WERI-Rb-1 (cell line): ENCODE measurements around the gene CITED2.
"Not testable (repeated sequence)": the region's sequence is repeated elsewhere in the genome, so short reads cannot be mapped to it uniquely, and the experiment has no call there.

Experiments
- DNase-seq: peaks from one replicate; pipeline ENCODE4 v3.0.0-alpha.2; 2020
- H3K27ac ChIP-seq: fragments of 250-450 bp; sonication (Bioruptor Pico); 2 replicates; pipeline ENCODE4 v1.5.1; 2020; ENCODE audit warnings: mild to moderate bottlenecking, moderate library complexity
- H3K27me3 ChIP-seq: fragments of 250-450 bp; sonication (Bioruptor Pico); 2 replicates; pipeline ENCODE4 v1.5.1; 2021; ENCODE audit warnings: mild to moderate bottlenecking, low read depth, moderate library complexity; ENCODE audit not compliant: insufficient read depth, severe bottlenecking
- H3K36me3 ChIP-seq: fragments of 250-450 bp; sonication (Bioruptor Pico); 2 replicates; pipeline ENCODE4 v1.5.1; 2020; ENCODE audit warnings: mild to moderate bottlenecking, moderate library complexity
- H3K4me3 ChIP-seq: 2 replicates; pipeline ENCODE4 v1.5.1; 2011; ENCODE audit warnings: low read depth, mild to moderate bottlenecking, control low read depth, low read length
- H3K9me3 ChIP-seq: fragments of 250-450 bp; sonication (Bioruptor Pico); 2 replicates; pipeline ENCODE4 v1.5.1; 2021; ENCODE audit warnings: mild to moderate bottlenecking, moderate library complexity; ENCODE audit not compliant: severe bottlenecking
- TF ChIP-seq, protein P1 (sequence below): IDR thresholded peaks from 2 replicates; pipeline ENCODE4 v1.5.1; 2011; ENCODE audit warnings: low read depth, mild to moderate bottlenecking, control low read depth, inconsistent platforms, low read length

Gene CITED2

DNA sequence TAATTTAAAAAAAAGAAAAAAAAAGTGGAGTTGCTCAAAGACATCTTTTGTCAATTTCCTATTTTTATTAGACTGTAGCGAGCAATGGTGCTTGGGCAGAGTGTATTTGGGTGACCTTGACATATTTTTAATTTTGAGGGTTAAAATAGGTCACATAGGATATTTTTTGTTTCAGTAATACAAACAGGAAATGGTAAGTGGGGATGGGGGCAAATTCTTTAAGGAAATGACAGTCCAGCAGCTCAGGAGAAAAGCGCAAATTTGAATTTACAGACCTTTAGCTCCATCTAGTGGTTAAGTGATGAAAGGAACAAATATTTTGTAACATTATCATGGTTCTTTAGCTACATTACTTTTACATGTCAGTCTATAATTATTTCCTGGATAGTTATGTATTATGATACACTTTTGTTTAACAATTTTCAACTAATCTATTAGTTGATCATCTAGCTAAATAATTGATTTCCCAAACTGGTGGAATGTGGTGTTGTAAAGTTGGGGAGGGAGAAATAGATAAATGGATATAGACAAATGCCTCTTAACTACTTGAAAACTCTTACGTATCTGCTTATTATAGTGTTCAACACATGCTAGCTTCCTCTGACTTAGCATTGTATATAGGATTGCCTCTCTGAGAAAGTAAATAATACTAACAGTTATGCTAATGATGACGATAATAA lies 10.0 kb downstream of the CITED2 start:
- Histone ChIP-seq H3K27me3 (no peaks in the 10 kb centered on the region), H3K4me3 (no peak overlapping the region), H3K9me3 (no peaks in the 10 kb centered on the region), H3K27ac (no peak overlapping the region), H3K36me3 (no peaks in the 10 kb centered on the region)
- TF ChIP-seq, protein P1, sequence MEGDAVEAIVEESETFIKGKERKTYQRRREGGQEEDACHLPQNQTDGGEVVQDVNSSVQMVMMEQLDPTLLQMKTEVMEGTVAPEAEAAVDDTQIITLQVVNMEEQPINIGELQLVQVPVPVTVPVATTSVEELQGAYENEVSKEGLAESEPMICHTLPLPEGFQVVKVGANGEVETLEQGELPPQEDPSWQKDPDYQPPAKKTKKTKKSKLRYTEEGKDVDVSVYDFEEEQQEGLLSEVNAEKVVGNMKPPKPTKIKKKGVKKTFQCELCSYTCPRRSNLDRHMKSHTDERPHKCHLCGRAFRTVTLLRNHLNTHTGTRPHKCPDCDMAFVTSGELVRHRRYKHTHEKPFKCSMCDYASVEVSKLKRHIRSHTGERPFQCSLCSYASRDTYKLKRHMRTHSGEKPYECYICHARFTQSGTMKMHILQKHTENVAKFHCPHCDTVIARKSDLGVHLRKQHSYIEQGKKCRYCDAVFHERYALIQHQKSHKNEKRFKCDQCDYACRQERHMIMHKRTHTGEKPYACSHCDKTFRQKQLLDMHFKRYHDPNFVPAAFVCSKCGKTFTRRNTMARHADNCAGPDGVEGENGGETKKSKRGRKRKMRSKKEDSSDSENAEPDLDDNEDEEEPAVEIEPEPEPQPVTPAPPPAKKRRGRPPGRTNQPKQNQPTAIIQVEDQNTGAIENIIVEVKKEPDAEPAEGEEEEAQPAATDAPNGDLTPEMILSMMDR = no peak
- DNase-seq = no peak

DNA sequence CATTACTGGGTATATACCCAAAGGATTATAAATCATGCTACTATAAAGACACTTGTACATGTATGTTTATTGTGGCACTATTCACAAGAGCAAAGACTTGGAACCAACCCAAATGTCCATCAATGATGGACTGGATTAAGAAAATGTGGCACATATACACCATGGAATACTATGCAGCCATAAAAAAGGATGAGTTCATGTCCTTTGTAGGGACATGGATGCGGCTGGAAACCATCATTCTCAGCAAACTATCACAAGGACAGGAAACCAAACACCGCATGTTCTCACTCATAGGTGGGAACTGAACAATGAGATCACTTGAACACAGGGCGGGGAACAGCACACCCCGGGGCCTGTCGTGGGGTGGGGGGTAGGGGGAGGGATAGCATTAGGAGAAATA lies 10.7 kb downstream of the CITED2 start:
- H3K4me3 ChIP-seq, H3K27me3 ChIP-seq, H3K36me3 ChIP-seq, DNase-seq, H3K9me3 ChIP-seq, H3K27ac ChIP-seq: not testable (repeated sequence)

DNA sequence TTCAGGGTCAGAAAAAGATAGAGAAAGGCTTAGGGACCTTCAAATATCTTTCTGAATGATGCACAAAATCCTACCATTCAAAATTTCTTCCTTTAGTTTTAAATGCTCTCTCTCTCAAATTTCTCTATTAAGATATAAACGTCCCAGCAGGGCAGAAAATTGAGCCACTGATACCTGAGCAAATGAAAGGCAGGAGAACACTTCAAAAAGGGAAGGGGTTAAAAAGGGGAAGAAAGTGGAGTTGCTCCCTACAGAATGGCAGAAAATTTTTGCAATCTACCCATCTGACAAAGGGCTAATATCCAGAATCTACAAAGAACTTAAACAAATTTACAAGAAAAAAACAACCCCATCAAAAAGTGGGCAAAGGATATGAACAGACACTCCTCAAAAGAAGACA lies 11.3 kb downstream of the CITED2 start:
- H3K27ac ChIP-seq, DNase-seq, H3K4me3 ChIP-seq, H3K36me3 ChIP-seq, H3K9me3 ChIP-seq, H3K27me3 ChIP-seq: not testable (repeated sequence)

DNA sequence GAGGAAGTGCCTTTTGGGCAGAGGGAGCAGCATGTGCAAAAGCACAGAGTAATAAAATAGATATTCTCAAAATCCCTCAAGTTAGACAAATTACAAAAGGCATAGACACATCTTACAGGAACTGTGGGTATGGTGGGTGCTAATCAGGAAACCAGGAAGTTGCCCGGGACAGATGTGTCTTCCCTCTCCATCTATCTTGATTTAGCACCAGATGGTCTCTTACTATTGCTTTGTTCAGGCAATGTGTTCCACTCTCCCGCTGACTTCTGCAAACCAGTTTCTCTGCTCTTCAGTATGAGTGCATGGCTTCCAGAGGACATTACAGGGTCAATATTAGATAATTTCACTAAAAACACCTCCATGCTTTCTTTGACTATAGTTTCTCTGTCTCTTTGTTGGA lies 13.2 kb downstream of the CITED2 start:
- DNase-seq = no peak
- no peaks in the 10 kb centered on the region for H3K27me3 ChIP-seq
- no peak overlapping the region for H3K4me3 ChIP-seq
- no peaks in the 10 kb centered on the region for H3K9me3 ChIP-seq
- TF ChIP-seq, protein P1 = no peak
- H3K36me3 ChIP-seq = no peaks in the 10 kb centered on the region
- H3K27ac ChIP-seq = no peak overlapping the region

DNA sequence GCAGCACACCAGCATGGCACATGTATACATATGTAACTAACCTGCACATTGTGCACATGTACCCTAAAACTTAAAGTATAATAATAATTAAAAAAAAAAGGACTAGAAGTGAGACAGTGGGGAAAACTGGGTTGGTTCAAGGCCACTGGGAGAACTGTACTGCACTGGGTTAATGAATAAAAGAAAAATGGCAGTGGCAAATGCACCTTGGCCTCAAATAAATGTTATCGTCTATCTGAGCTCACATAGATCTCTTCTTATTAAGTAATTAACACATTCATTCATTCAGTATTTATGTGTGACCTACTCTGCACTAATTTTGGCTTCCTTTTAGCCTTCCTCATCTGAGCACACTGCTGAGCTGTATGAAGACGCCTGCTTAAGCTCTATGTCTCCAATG lies 17.5 kb downstream of the CITED2 start:
- DNase-seq = no peak
- H3K36me3 ChIP-seq = no peaks in the 10 kb centered on the region
- no peaks in the 10 kb centered on the region for H3K9me3 ChIP-seq
- H3K27ac ChIP-seq = no peak overlapping the region
- TF ChIP-seq, protein P1 = no peak
- no peak overlapping the region for H3K4me3 ChIP-seq
- H3K27me3 ChIP-seq = no peaks in the 10 kb centered on the region

DNA sequence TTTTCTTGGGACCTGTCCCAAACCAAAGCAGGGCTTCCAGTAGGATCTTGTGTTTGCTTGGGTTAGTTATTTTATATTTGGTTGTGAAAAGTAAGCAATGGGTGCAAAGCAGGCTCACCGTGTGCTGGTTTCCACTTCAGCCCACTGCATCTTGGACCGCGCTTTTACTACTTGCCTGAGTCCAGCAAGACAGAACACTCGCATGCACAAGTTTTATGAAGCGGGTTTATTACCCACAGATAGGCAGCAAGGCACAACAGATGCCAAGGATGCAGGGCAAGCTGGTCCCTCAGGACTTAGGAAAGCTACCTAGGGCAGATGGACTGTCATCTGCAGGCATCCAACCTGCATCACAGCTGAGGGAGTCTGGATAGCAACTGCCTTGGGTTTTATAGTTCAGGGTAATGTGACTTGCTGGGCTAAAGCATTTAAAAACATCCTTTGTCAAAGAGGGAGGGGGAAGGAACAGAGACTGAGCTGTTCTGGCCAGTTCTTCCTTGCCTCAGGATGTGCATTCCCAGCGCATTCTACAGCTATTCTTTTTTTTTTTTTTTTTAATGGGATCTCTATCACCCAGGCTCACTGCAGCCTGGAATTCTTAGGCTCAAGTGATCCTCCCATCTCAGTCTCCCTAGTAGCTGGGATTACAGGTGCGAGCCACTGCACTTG lies 18.5 kb downstream of the CITED2 start:
- H3K36me3 ChIP-seq = no peaks in the 10 kb centered on the region
- no peak for DNase-seq
- H3K27me3 ChIP-seq = no peaks in the 10 kb centered on the region
- TF ChIP-seq, protein P1 = no peak
- no peak overlapping the region for H3K27ac ChIP-seq
- no peak overlapping the region for H3K4me3 ChIP-seq
- no peaks in the 10 kb centered on the region for H3K9me3 ChIP-seq

DNA sequence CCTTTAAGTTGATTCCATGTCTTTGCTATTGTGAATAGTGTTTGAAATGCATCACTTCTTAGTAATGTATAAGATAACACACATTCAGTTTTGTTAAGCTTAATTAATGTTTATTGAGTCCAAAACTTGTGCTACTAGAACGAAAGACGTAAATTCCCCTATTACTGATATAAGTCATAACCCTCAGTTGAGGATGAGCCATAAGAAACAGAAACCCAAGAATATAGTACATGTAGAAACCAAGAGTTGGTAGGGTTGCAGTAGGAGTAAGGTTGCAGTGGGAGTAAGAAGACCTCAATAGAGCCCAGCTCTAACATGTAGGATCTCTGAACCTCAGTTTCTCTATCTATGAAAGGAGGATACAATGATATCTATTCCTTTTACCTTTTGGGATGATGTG lies 19.3 kb downstream of the CITED2 start:
- H3K36me3 ChIP-seq = no peaks in the 10 kb centered on the region
- no peak for DNase-seq
- H3K27me3 ChIP-seq = no peaks in the 10 kb centered on the region
- no peak overlapping the region for H3K4me3 ChIP-seq
- H3K9me3 ChIP-seq = no peaks in the 10 kb centered on the region
- H3K27ac ChIP-seq = no peak overlapping the region
- TF ChIP-seq, protein P1 = no peak
